Ramos (cell line): Measurements from ENCODE around the gene MTFR1L.

Source experiments
- in situ Hi-C: fragments of 300-500 bp; cut with MboI; formaldehyde crosslinking; loops from one replicate; pipeline ENCODE4 v1.14.3; 2022; ENCODE audit warnings: low sequenced_read_pairs; ENCODE audit not compliant: unreplicated experiment

The MTFR1L gene

DNA sequence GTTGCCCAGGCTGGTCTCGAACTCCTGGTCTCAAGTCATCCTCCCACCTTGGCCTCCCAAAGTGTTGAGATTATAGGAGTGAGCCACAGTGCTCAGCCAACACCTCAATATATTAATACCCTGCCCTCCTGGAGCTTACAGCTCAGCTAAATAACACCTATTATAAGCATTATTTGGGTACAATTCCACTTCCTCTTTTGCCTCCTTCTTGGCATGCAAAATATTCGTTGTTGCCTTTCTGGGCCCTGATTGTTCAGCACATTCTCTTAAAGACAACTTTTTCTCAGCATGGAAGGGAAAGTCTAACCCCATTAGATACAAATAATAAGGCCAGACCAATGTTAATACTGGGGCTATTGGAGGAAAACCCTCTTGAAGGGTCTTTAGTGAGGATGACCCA lies 53.0 kb downstream of the MTFR1L start:
- in situ Hi-C loops: no loop called here

DNA sequence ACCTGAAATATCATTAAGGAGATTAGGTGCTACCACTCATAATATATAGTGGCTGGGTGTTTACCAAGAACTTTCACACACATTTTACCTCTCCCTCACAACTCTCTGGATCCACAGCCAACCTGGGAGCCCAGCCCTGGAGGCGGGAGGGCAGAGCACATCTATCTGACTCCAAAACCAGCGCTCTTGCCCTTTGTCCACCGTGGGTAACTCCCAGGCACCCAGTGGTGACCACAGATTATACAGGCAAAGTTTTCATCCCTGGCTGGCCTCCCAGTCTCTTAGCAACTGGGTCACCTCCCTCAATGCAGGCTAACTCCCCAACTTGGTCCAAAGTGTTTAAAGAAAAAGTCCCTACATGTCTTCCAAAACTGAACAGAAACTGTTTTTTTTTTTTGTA lies 53.4 kb downstream of the MTFR1L start:
- in situ Hi-C loops: no loop called here

DNA sequence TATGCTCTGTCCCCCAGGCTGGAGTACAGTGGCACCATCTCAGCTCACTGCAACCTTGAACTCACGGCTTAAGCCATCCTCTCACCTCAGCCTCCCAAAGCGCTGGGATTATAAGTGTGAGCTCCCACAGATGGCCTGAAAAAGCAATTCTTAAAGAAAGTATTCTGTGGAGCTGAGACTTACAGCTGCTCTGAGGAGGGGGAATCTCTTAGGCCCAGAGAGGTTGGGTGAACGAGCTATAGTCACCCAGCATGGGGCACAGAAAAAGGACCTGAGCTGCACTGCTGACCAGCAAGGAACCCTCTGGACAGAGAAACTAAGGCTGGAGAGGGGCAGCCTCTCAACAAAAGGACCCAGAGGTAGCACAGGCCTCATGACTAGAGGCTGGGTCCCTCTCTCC lies 54.5 kb downstream of the MTFR1L start:
- in situ Hi-C loops: no loop called here

DNA sequence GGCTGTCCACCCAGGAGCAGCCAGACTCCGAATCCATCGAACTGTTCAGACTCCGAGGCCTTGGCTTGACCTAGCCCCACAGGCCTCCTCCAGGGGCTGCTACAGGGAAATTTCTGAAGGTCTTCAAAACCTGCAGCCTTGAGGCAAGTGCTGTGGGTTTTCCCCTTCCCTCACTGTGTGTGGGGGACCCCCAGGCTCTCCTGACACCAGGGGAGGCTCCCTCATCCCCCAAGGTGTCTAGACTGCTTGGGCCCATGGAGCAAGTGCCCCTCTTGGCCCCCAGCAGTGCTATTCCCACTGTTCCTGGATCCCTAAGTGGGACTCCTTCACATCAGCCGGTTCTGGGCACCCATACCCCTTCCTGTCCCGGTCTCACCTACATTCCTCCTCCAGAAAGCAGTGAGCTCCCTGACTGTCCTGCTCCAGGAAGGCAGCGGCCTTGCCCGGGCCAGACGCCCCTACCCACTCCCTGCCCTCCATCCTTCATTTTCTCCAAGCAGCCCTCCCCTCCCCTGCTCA lies 54.9 kb downstream of the MTFR1L start:
- in situ Hi-C loops: no loop called here

DNA sequence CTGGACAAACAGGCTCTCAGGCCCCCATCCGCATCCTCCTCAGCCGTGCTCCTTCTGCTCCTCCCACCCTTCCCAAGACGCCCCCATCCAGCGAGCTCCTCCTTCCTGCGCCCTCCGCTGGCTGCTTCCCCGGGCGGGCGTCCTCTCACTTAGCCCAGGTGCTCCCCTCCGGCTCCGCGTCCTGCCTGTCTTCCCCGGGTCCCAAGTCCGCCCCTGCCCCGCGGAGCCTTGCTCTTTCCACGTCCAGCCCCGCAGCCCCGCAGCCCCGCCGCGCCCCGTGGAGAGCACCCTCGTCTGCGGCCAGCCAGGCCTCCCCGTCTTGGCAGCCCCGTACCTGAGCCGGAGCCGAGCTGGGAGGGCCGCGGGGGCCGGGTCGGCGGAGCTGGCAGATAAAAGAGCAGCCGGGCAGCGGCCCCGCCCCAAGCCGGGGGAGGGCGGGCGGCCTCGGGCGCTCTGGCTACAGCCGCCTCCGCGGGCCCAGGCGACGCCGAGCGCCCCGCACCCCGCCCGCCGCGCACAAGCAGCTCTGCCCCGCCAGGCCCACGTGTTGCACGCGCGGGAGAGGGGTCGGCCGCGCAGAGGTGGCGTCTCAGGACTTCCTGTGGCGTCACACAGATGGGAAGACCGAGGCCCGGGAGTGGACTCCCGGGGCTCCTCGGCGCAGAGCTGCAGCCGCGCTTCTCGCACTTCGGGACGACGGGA lies 55.6 kb downstream of the MTFR1L start, which contains the start of gene PAQR7:
TSS of gene PAQR7 (minus strand) at position 555 of the 702 bp plus-strand sequence. CDS start 11,869 bp downstream, outside the sequence.
- in situ Hi-C loops: no loop called here

DNA sequence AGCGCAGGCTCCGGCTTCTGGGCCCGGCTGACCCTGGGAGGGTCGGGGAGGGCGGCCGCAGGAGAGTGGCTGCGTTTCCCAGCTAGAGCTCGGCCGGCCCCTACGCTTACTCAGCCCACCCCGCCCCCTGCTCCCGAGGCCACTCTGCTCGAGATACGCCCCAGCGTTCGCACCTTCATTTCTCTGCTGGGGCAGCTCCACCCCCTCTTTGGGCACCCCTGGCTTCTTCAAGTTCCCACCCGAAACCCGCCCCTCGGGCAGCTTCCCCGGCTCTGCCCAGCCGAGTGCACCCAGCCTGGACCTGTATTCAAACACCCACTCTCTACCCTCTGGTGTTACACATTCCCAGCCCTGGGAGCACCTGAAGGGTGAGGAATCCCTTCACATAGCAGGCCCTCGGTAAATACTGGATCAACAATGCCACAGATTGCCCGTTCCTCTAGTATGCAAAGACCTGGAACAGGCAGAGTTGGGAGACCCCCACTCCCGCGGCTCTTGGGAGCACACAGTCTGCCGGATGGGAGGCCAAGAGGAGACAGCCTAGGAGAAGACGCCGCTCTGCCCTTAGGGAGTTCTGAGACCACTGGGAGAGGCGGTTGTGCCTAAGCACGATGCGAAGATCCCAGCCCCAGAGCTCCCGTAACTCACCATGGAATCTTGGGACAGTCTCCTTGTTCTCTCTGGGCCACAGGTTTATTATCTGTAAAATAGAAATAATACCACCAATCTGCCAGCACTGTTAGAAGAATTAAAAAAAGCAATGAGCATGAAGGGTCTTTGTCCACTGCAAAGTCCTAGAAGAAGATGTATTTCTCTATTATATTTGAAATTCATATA lies 56.3 kb downstream of the MTFR1L start:
- in situ Hi-C loops: no loop called here

DNA sequence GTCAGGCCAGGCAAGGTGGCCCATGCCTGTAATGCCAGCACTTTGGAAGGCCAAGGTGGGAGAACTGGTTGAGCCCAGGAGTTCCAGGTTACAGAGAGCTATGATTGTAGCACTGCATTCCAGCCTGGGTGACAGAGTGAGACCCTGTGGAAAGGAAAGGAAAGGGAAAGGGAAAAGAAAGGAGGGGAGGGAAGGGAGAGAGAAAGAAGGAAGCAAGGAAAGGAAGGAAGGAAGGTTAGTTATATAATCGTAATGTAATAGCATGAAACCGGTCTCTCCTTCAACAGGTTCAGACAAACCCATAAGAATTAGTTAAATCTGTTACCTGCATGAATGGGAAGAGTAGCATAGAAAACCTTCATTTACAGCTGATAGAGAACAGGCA lies 56.9 kb downstream of the MTFR1L start:
- in situ Hi-C loops: no loop called here

DNA sequence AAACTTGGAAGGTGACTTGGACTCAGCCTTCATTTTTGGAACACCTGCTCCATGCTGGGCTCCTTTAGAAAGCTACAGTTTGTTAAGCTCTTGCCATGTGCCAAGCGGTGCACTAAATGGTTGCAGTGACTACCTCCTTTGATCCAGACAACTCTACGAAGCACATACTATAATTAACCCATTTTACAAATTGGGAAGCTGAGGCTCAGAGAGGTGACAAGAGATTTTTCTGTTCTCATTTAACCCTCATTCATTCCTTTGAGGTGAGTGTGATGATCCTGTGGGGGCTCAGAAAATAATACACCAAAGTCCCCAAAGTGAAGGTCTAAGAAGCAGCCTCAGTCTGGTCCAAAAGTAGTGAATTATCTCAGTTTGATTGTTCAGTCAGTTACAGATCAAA lies 57.4 kb downstream of the MTFR1L start:
- in situ Hi-C loops: no loop called here

DNA sequence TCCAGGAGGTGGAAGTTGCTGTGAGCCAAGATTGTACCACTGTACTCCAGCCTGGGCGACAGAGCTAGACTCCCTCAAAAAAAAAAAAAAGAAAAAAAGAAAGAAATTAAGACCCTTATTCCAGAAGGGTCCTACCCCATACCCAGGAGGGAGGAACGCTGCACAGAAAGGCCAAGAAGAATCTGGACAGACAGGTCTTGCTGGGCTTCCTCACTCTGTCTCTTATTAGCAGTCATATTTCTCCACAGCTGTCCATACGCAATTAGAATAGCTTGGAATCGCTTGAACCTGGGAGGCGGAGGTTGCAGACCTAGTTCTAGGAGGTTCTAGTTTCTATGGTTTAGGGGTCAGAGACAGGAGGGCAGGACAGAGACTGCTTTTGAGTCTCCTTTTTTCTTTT lies 58.9 kb downstream of the MTFR1L start:
- in situ Hi-C loops: no loop called here

DNA sequence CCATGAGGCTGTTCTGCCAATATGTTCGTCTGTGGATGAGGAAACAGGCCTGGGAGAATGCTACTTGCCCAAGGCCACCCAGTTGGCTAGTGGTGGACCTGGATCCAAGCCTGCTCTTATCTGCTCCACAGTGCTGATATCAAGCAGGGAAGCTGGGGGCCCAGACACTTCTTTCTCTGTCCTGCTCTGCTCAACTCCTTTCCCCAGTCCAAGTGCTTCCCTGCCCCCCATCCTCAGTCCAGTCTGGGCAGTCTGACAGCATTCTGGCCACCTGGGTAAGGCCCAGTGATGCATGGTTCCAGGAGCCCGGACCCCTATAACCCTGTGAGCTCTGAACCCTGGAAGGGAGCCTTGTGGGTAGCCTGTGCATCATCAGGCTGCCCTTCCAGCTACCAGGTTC lies 59.9 kb downstream of the MTFR1L start:
- in situ Hi-C loops: no loop called here

DNA sequence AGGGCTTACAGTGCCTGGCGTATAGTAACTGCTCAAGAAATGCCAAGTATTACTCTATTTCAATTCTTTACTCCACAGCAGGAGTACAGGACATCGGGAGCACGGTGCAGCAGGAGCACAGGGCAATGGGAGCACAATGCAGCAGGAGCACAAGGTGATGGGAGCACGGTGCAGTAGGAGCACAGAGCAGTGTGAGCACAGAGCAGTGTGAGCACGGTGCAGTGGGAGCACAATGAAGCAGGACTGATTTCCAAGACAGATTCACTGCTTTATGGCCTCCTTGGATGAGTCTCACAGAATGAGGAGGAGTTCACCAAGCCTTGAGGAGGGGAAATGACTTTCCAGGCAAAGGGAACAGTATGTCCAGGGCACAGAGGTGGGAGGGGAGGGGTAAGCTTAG lies 60.8 kb downstream of the MTFR1L start:
- in situ Hi-C loops: no loop called here

DNA sequence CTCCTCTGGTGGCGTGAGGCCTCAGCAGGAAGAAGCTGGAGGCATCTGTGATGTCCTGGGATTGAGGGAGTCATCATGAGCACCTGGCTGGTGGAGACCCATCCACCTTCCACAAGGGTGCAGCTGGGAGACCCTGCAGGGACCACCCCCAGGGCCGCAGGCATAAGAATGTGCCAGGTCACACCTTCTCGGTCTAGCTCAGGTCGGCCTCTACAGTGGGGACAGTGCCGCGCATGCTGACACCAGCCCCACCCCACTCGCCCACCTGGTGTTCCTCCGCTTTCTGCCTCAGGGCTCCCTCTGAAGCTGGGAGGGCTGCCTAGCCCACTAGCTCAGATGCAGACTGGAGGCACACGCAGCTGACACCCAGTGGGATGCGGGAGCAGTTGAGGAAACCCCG lies 61.5 kb downstream of the MTFR1L start:
- in situ Hi-C loops: no loop called here
